Activated CD8-positive, alpha-beta memory T cell treated with anti-CD3 and anti-CD28 coated beads for 24 hours (primary cell): Measurements from ENCODE around the gene EMP2.
"Not testable (repeated sequence)": the region's sequence is repeated elsewhere in the genome, so short reads cannot be mapped to it uniquely, and the experiment has no call there.

Experiments
- DNase-seq: peaks from one replicate; pipeline ENCODE4 v3.0.0-alpha.2; 2020

Gene EMP2

DNA sequence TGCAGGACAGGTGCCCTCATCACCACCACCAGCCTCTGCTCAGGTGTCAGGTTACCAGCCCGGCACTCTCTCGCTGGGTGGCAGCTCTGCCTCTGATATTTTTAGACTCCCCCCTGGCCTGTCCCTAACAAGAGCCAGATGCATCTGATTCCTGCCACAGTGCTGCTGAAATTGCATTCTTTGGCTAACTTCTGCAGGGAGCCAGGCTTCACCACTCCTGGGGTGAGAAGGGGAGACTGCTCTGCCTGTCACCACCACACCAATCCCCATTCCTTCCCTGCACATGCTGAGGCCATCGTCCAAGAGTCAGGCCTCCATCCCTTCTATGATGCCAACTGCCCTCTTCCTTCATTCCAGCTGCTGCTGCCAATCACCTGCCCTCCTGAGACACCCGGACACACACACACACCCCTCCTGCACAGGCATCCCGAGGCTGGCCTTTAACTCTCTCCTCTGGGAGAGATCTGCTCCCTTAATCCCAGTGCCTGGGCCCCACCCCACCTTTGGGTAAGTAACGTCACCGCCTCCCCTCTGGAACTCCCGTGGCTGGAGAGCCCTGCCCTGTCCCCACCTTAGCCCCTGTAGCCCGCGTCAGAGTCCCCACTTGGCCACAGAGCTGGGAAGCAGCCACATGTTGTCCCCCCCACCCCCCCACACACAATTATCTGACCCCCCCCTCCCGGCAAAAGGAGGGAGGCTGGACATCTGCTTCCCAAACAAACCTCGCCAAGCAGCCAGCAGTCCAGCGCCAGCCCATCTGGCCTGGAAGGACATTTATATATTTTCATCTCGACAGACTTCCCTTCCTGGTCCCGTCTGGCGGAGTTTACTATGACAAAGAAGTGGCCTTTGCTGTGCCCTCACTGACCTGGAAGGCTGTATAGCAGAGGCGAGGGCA lies 2.8 kb downstream of the EMP2 start:
- no peak for DNase-seq

DNA sequence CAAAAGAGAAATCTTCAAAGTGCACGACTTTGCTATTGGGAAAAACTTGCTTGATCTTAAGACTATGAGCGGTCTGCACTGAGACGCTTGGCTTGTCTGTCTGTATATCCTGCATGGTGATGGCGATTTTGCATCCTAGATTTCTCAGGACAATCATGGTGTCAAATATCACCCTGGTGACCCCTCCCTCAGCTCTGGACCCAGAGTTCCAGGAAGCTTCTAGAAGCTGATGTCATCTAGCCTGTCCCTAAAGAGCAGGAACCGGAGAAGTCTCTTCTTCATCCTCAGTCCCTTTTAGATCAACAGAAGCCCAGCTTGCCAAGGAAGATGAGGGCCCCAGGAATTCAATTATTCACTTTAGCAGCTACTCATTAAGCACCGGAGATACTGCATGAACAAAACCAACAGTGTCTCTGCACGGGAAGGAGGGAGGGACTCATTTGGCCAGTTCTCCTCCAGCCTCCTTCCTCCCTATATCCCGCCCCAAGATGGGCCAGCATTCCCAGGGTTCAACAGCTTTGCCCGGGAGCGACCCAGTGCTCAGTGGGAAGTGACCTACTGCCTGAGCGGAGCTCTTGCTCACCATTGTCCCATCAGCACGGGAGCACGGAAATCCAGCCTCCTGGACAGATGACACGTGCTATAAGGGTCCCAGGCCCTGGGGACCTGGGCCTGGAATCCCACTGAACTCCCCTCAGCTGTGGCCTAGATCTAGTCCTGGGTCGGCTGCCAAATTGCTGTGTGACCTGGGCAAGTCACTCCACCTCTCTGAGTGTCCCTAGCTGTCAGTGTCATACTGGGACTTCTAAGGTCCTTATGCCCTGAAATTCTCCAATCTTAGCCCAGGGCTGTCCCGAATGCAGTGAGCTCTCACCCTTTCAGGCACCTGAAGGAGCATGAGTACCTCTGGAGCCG lies 3.8 kb downstream of the EMP2 start:
- no peak for DNase-seq

DNA sequence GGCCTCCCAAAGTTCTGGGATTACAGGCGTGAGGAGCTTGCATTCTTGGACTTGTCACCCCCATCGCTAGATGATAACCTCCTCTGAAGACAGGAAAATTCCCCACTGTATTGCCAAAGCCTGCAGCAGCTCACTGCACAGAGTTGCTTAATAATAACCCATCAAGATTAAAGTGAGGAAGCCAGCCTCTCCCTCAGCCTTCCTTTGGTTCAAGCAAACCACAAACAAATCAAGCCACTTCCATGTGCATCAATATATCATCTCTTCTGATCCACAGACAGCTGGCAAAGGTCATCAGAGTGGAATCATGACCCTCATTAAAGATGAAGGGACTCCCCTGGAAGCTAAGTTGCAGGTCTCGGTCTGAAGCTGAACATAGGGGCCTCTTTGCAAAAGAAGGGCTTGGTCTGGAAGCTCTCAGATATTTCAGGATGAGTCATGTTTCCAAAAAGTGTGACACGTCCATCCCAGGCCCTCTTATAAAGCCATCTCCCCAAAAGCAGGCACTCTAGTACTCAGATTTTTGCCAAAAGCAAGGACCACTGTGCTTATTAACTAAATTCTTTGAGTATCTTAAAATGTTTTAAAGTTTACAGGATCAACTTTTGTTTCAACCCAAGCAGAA lies 4.8 kb downstream of the EMP2 start:
- no peak for DNase-seq

DNA sequence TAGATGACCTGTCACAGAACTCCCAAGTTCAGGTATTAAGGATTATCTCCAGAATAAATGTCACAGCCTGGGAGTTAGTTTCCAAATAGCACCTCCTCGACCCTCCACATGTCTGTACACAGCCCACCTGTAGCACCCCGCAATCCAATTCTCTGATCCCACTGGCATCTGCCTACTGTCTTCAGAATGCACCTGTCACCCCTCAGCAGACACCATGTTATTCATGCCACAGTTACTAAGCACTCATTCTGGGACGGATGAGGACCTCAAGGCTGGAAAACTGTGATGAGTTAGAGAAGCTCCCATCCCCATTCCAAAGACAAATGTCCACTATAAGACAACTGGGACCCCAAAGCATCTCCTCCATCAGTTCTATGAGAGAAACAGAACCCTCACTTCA lies 7.8 kb downstream of the EMP2 start:
- DNase-seq, result no peak

DNA sequence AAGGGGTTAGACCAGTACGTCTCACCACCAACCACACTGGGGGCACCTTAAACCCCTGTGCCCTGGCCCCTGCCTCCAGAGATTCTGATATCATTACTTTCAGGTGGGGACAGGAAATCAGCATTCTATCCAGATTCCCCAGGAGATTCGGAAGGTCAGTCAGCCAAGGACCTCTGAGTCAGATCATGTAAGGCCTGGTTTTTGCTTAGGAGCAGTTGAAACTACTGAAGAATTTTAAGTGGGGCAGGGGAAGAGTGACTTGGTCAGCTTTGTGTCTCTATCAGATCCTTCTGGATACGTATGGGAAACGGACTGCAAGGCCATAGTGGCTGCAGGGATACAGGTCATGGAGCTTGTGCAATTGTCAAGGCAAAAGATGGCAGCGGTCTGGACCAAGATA lies 9.0 kb downstream of the EMP2 start:
- DNase-seq, result no peak

DNA sequence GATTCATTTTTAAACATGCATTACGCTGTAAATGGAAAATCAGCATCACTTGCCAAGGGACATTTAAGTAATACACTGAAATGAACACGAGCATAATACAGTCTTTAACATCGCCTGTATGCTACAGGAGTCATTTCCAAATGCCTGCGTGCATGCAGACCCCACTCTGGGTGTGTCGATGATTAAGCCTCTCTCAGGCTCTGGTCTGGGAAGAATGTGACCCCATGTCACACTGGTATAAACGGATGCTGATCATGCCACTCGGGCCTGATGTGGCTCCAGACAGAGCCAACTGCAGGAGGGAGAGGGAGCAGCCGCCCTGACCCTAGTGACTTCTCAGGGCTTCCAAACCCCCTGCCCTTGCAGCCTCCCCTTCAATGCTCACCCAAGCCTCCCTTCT lies 10.8 kb downstream of the EMP2 start:
- DNase-seq, result no peak

DNA sequence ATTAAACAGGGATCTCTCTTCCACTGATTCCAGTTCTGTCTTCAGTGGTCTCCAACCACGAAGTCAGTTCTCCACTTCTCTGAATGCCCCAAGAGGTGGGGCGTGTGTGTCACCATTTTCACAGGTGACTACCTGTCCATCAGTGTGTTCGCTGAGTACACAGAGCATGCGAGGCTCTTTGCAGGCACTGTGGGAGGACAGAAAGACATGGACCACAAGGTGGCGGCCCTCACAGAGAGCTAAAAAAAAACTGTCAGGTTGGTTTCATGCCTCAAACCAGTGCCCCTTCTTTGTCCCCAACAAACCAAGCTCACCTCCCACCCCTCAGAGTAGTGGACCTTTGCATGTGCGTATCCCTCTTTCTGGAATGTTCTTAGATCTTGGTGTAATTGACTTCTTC lies 13.8 kb downstream of the EMP2 start:
- DNase-seq, result no peak

DNA sequence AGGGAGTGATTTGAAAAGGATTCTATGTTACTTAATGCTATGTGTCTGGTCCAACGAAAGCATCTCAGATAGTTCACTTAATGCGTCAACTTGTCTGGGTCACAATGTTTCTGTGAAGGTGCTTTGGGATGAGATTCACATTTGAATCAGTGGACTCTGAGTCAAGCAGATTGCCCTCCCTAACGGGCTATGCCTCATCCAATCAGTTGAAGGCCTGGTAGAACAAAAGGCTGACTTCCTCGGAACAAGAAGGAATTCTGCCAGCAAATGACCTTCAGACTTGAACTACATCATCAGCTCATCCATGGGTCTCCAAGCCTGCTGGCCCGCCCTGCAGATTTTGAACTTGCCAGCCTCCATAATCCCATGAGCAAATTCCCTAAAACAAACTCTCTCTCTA lies 15.2 kb downstream of the EMP2 start:
- no peak for DNase-seq

DNA sequence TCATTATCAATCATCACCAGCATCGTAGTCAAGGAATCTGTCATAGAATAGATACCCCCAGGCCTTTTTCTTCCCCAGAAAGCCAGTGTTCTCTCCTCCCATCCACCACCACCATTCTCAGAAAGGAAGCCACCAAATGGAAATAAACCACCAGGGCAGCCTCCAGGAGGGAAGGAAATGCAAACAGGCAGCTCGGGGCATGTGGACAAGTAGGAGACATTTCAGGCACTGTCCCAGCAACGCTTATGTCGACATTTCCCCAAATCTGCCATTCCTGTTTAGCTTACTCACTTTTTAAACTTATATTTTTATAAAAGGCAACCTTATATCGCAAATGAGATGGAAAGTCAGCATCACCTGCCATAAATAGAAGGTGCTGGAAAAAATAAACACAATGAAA lies 15.8 kb downstream of the EMP2 start:
- DNase-seq, result no peak

DNA sequence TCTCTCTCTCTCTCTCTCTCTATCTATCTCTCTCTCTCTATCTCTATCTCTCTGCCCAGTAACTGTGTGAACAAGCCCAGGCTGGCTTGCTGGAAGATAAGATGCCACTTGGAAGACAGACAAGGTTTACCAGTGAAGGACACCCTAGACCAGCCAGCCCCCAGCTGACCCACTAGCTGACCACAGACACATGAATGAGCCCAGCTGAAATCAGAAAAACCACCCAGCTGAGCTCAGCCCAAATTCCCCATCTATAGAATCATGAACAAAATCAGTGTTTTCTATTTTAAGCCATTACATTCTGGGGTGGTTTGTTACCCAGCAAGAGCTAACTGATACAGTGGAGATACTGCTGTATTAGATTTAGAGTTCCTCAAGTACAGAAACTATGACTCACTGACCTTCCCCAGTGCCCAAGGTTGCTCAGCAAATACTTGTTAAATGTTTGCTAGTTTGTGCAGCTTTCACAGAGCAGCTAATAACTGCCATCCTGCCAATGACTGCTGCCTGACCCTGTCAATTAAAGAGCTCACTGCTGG lies 18.0 kb downstream of the EMP2 start:
- no peak for DNase-seq

DNA sequence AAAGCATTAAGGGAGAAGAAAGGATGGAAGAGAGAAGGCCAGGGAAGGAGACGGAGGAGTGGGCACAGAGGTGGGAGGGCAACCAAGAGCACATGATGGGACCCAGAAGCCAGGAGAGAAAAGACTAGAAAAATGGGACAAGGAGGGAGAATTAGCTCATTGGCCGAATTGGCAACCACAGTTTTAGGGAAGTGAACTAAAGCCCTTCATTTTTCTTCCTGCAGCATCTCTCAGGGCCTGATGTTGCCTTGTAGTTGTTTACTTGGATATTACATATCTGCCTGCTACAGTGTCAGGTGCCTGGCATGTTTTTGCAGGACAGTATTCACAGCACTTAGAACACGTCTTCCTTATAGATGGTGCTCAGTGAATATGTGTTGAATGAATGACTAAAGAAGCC lies 19.0 kb downstream of the EMP2 start:
- no peak for DNase-seq

DNA sequence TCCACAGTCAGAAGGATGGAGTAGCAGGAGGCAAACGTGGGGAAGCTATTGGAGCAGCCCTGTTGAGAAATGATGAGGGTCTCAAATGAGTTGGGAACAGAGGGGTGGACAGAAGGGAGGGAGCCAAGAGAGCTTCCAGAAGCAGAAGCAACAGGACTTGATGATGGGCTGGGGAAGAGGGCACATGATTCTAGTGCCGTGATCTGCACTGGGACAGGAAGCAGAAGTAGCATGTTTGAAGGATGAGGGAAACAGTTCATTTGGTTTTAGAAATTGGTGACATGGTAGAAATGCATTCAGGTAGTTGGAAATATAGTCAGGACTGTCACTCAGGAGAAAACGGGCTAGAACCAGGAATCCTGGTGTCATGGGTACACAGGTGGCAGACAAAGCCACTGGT lies 19.4 kb downstream of the EMP2 start:
- DNase-seq, result no peak

DNA sequence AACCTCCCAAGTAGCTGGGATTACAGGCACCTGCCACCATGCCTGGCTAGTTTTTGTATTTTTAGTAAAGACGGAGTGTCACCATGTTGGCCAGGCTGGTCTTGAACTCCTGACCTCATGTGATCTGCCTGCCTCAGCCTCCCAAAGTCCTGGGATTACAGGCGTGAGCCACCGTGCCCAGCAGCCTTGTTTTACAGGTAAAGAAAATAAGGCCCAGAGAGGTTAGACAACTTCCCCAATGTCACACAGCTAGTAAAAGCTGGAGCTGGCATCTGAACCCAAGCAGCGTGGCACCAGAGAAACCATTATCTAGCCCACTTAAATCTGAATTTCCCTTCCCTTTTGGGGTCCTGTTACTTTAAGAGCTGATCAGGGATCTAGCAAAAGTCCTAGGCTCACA lies 20.6 kb downstream of the EMP2 start:
- DNase-seq, result not testable (repeated sequence)

DNA sequence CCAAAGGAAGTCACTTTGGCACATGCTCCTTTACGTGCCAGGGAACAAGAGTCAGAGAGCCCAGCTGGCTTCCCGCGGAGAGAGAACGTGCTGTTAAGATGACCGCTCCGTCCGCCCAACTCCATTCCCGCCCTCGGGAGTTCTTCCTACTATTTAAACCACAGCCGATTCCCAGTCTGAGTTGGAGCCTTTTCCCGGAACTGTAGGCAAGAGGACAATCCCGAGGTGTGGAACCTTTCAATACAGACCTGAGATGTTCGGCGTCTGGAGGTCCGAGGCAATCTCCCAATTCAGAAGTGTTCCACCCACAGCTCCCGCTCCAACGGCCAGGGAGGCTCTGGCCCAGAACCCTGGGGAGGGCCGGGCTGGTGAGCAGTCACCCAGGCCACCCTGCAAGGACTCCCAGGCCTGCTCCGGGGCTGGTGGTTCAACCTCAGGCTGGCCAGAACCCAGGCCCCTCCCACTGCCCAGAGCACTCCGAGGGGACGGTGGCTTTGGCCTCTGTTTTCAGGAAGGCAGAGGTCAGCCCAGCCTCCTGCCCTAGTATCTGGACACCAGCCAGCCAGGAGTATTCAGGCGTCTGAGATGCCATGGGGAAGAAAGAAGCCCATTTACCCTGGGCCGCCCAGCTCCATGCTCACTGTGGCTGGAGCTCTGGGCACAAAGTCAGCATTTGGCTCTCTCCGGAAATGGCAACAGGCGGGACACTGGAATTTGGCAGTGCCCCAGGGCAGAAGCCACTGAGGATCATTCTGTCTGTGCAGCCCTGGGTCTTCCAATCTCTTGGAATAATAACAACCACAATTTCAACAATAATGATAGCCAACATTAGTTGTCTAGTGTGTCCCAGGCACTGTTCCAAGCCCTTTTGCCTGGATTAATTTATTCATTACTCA lies 21.4 kb downstream of the EMP2 start:
- no peak for DNase-seq

DNA sequence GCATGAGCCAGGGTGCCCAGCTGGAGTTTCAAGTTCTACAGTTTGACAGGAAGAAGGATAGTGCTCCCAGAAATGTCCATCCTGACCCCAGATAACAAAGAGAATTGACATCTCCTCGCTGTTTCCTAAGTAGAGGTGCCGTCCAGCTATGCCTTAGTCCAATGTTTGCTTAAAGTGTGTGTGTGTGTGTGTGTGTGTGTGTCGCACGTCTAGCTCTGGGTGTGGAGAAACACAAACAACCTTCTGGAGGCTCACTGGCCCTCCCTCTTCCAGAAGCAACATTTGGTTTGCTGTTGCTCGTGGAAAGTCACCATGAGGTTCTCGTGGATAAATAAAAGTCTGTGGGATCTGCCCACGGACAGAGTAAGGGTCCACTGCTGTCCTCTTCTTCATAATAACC lies 22.1 kb downstream of the EMP2 start:
- DNase-seq, result no peak

DNA sequence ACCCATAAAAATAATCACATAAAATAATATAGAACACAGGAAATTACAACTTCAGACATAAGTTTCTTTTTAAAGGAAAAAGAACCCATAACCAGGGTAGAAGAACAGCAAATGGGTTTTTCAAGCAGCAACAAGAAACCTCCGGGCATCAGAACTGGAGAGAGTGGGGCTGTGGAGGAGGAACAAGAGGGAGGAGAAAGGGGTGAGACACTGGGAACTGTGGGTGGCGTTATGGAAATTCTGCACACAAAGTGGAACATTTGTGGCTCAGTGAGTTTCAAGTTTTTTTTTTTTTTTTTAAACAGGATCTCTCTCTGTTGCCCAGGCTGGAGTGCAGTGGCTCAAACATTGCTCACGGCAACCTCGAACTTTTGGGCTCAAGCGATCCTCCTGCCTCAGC lies 22.6 kb downstream of the EMP2 start:
- no peak for DNase-seq

DNA sequence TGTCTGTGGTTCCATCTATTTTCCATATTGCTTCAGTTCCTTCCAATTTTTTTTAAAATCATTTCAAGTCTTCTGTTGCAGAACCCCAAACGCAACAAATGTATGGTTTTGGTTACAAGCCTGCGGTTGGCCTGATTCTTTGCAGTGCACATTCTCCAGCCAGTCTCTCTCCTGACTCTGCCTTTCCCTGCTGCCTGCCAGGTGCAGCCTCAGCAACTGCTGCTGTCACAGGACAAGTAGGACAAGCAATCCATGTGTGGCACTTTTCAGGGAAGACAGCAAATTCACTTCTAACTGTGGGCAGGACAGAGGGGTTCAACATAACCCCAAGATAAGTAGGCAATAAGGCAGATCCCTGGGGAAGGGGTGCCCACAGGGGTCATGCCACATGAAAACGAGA lies 24.2 kb downstream of the EMP2 start:
- no peak for DNase-seq

DNA sequence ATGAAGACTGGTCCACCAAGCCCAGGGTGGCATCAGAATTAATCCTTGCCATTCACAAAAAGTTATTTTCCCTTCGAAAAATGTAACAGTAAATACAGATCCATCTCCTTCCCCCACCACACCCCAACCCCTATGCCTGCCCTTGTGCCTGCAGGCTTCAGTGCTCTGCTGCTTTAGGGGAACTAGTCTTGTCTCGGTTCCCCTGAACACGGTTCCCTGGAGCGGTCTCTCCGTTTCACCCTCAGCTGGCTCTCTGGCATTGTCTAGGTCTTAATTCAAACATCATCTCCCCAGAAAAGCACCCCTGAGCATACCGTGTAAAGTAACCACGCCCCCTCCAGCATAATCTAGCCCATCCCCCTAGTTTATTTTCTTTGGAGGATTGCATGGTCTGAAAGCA lies 25.8 kb downstream of the EMP2 start:
- DNase-seq, result no peak

DNA sequence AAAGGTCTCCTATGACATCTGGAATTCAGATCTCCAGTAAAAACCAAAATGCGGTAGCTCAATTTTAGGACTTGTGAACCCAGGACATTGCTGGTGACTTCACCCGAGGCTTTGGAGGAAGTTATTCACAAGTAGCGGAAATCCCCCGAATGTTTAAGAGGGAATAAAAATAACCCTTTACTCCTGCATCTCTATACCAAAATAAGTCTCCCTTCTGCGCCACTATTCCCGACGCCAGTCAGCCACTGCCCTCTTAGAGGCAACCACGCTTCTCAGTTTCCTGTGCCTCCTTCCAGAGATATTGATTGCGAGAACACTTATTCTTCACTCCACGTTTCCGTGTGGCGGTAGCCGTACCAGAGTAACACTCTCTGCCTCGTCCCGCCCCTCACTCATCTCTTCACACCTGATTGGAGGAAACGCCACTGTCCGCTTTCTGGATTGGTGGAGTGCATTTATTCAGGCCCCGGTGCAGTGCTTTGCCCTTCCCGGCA lies 27.4 kb downstream of the EMP2 start:
- peak; percentile 78 for DNase-seq

DNA sequence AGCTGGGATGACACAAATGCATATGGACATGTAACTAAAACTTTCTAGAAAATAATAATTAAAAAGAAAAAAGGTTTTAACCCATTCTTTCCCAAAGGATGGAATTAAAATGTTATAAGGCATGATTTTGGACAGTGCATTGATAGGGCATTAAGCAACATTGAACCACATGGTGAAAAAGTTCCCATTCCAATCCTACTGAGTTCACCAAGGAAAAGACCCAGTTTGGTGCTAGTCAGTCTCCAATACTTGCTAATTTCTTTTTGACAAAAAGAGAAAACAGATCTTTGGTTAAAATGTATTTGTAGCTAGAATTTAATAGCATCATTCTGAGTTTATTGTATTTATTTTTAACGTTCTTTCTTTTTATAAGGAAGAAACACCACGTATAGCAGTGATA lies 28.1 kb downstream of the EMP2 start:
- no peak for DNase-seq

DNA sequence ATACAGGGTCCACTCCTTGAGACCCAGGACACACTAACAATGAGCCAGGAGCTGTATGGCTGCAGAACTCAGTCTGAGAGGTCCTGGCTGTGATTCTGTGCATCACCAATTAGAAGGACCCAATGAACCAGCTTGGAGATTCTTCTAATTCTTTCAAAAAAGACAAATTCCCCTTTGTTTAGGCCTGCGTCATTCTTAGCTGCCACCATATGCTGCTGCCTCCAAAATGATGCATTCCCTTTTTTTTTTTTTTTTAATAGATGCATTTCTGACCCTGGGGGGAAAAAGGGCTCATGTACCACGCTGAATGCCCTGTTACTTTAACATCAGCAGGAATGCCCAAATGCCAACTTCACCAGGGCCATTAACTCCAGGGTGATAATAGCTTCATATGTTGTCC lies 28.5 kb downstream of the EMP2 start:
- no peak for DNase-seq

DNA sequence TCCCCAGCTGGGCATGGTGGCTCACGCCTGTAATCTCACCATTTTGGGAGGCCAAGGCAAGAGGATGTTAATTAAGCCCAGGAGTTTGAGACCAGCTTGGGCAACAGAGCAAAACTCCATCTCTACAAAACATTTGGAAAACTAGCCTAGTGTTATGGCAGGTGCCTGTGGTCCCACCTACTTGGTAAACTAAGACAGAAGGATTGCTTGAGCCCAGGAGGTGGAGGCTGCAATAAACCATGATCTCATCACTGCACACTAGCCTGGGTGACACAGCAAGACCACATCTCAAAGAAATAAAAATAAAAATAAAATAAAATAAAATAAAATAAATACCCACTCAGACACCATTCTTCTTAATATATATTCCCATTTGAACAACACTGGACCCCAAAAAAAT lies 32.0 kb downstream of the EMP2 start:
- DNase-seq, result no peak
